Stimulated activated CD4-positive, alpha-beta T cell treated with anti-CD3 and anti-CD28 coated beads, Interleukin-15, amount 100 ng/mL, for 24 hours (primary cell): ENCODE data around the gene ZSCAN2.
A peak's percentile ranks its signal among the peaks of the same experiment; 100 is the strongest.
"Not testable (repeated sequence)": the region's sequence is repeated elsewhere in the genome, so short reads cannot be mapped to it uniquely, and the experiment has no call there.

ENCODE experiments used
- DNase-seq: peaks from one replicate; pipeline ENCODE4 v3.0.0-alpha.2; 2020

The ZSCAN2 gene

GRCh38 chr15:84599906-84600305, 903 bp upstream of the ZSCAN2 start:
- no peak for DNase-seq

- peak; percentile 81 for DNase-seq
Observed at GRCh38 chr15:84600331-84600686, 500 bp upstream of the ZSCAN2 start.

- DNase-seq, result no peak
Observed at GRCh38 chr15:84601555-84601838, 688 bp downstream of the ZSCAN2 start.

- DNase-seq, result no peak
Observed at GRCh38 chr15:84603630-84604379, 3.0 kb downstream of the ZSCAN2 start.

- peak; percentile 76 for DNase-seq
Observed at GRCh38 chr15:84604826-84605553, 4.2 kb downstream of the ZSCAN2 start.

GRCh38 chr15:84605554-84605882, 4.7 kb downstream of the ZSCAN2 start:
- DNase-seq, result no peak

GRCh38 chr15:84606653-84607120, 5.9 kb downstream of the ZSCAN2 start:
- no peak for DNase-seq

GRCh38 chr15:84608707-84609284, 8.0 kb downstream of the ZSCAN2 start:
- no peak for DNase-seq

GRCh38 chr15:84609818-84610525, 9.2 kb downstream of the ZSCAN2 start:
- no peak for DNase-seq

- no peak for DNase-seq
Observed at GRCh38 chr15:84611631-84612030, 10.8 kb downstream of the ZSCAN2 start.

GRCh38 chr15:84616235-84616634, 15.4 kb downstream of the ZSCAN2 start:
- DNase-seq, result no peak

GRCh38 chr15:84620626-84621025, 19.8 kb downstream of the ZSCAN2 start:
- no peak for DNase-seq

- DNase-seq, result no peak
Observed at GRCh38 chr15:84621358-84621979, 20.7 kb downstream of the ZSCAN2 start.

GRCh38 chr15:84624359-84624758, 23.6 kb downstream of the ZSCAN2 start:
- DNase-seq, result no peak

GRCh38 chr15:84625123-84625522, 24.3 kb downstream of the ZSCAN2 start:
- no peak for DNase-seq

GRCh38 chr15:84629033-84629432, 28.2 kb downstream of the ZSCAN2 start:
- no peak for DNase-seq

GRCh38 chr15:84631706-84632272, 31.0 kb downstream of the ZSCAN2 start:
- DNase-seq, result peak; percentile 19

GRCh38 chr15:84633311-84634227, 32.8 kb downstream of the ZSCAN2 start:
- peak; percentile 79 for DNase-seq

- no peak for DNase-seq
Observed at GRCh38 chr15:84634228-84634837, 33.5 kb downstream of the ZSCAN2 start.

- no peak for DNase-seq
Observed at GRCh38 chr15:84638103-84638502, 37.3 kb downstream of the ZSCAN2 start.

GRCh38 chr15:84641871-84642270, 41.1 kb downstream of the ZSCAN2 start:
- DNase-seq, result not testable (repeated sequence)
